ENCODE results near the gene FREM1. TPM values are rescaled to one million over a fixed set of nuclear protein-coding genes. Genes with fewer than 3 reads are reported as not detected.

The FREM1 gene
- polyA plus RNA-seq, 1 donor from 2014 or later: 2.3 TPM

- no peak overlapping the region for H3K4me2 ChIP-seq (ENCODE audit: low read length)
- no peak overlapping the region for H2AFZ ChIP-seq (ENCODE audit: low read depth, low read length)
- peaks cover under 1% of the 10 kb centered on the region for H3K79me2 ChIP-seq (replicated peaks; ENCODE audit: insufficient read depth, low read length)
These were observed 223.0 kb downstream of the FREM1 start for GRCh38 chr9:14687042-14687719.

GRCh38 chr9:14686168-14686567 lies 224.1 kb downstream of the FREM1 start:
- Histone ChIP-seq H3K9me3 (ENCODE audit: low read length) (no peaks in the 10 kb centered on the region), H2AFZ (ENCODE audit: low read depth, low read length) (no peak overlapping the region), H3K4me3 (ENCODE audit: low read length) (no peak overlapping the region), H3K36me3 (ENCODE audit: insufficient read depth, low read length) (no peaks in the 10 kb centered on the region), H3K9me2 (ENCODE audit: insufficient read depth, low read length) (no peaks in the 10 kb centered on the region), H3K9ac (ENCODE audit: low read length) (no peak overlapping the region), H4K20me1 (ENCODE audit: insufficient read depth) (no peaks in the 10 kb centered on the region), H3F3A (ENCODE audit: insufficient read depth, low read length, poor library complexity, severe bottlenecking) (no peaks in the 10 kb centered on the region), H3K79me2 (replicated peaks; ENCODE audit: insufficient read depth, low read length) (no peaks in the 10 kb centered on the region), H3K27ac (ENCODE audit: low read length) (no peak overlapping the region), H3K27me3 (ENCODE audit: insufficient read depth, low read depth, low read length) (no peaks in the 10 kb centered on the region), H3K4me2 (ENCODE audit: low read length) (no peak overlapping the region)
- TF ChIP-seq REST (IDR thresholded peaks at IDR 0.05; ENCODE audit: borderline replicate concordance) (no peak), CTCF (IDR thresholded peaks at IDR 0.05; ENCODE audit: poor library complexity, severe bottlenecking) (no peak), EP300 (conservative IDR thresholded peaks at IDR 0.05; ENCODE audit: poor library complexity, severe bottlenecking) (no peak), RAD21 (conservative IDR thresholded peaks at IDR 0.05) (no peak), SMC3 (conservative IDR thresholded peaks at IDR 0.05; ENCODE audit: poor library complexity) (no peak)

More at GRCh38 chr9:14687042-14687719, 223.0 kb downstream of the FREM1 start:
- no peaks in the 10 kb centered on the region for H3K9me3 ChIP-seq (ENCODE audit: low read length)
- no peaks in the 10 kb centered on the region for H3K36me3 ChIP-seq (ENCODE audit: insufficient read depth, low read length)
- H3K9ac ChIP-seq (ENCODE audit: low read length): no peak overlapping the region
- no peaks in the 10 kb centered on the region for H3K9me2 ChIP-seq (ENCODE audit: insufficient read depth, low read length)
- no peak overlapping the region for H3K4me3 ChIP-seq (ENCODE audit: low read length)
- H3F3A ChIP-seq (ENCODE audit: insufficient read depth, low read length, poor library complexity, severe bottlenecking): no peaks in the 10 kb centered on the region
- no peaks in the 10 kb centered on the region for H3K27me3 ChIP-seq (ENCODE audit: insufficient read depth, low read depth, low read length)
- H4K20me1 ChIP-seq (ENCODE audit: insufficient read depth): no peaks in the 10 kb centered on the region
- H3K27ac ChIP-seq (ENCODE audit: low read length): no peak overlapping the region
- no peak for TF ChIP-seq CTCF (IDR thresholded peaks at IDR 0.05; ENCODE audit: poor library complexity, severe bottlenecking)
- no peak for TF ChIP-seq POLR2AphosphoS5 (IDR thresholded peaks at IDR 0.05)
- TF ChIP-seq REST (IDR thresholded peaks at IDR 0.05; ENCODE audit: borderline replicate concordance): no peak
- no peak for TF ChIP-seq MXI1 (conservative IDR thresholded peaks at IDR 0.05; ENCODE audit: poor library complexity, severe bottlenecking)
- no peak for TF ChIP-seq SMC3 (conservative IDR thresholded peaks at IDR 0.05; ENCODE audit: poor library complexity)
- no peak for TF ChIP-seq TAF1 (IDR thresholded peaks at IDR 0.05; ENCODE audit: low read depth)
- no peak for TF ChIP-seq EP300 (conservative IDR thresholded peaks at IDR 0.05; ENCODE audit: poor library complexity, severe bottlenecking)
- TF ChIP-seq RAD21 (conservative IDR thresholded peaks at IDR 0.05): no peak
- no peak for TF ChIP-seq EZH2 (IDR thresholded peaks at IDR 0.05; ENCODE audit: borderline replicate concordance, insufficient read depth, low read length, poor library complexity, severe bottlenecking)

Data from neural cell (in vitro differentiated cells).